OCI-LY3 (cell line): ENCODE measurements around the gene ATP6V0A1.
A peak's percentile ranks its signal among the peaks of the same experiment; 100 is the strongest.
"Not testable (repeated sequence)": the region's sequence is repeated elsewhere in the genome, so short reads cannot be mapped to it uniquely, and the experiment has no call there.

Source experiments
- H2AFZ ChIP-seq: fragments of 200-600, 300-600 bp; shearing (Covaris generic); 2 replicates; pipeline ENCODE4 v1.6.0; 2014; ENCODE audit warnings: antibody characterized with exemption, low read depth, low read length
- H3K27ac ChIP-seq: fragments of 200-600, 300-600 bp; sonication (generic); 2 replicates; pipeline ENCODE4 v1.5.1; 2014; ENCODE audit warnings: mild to moderate bottlenecking, low read length, moderate library complexity, mixed read lengths
- H3K27me3 ChIP-seq: fragments of 200-600, 300-600 bp; sonication (generic); 2 replicates; pipeline ENCODE4 v1.6.1; 2014; ENCODE audit warnings: low read depth, low read length, mixed read lengths
- H3K36me3 ChIP-seq: fragments of 200-600, 300-600 bp; sonication (generic); replicated peaks from 2 replicates; pipeline ENCODE3; 2014; ENCODE audit warnings: low read depth, low read length, mixed read lengths
- H3K4me1 ChIP-seq: fragments of 300-600, 200-600 bp; sonication (generic); 2 replicates; pipeline ENCODE4 v1.6.1; 2014; ENCODE audit warnings: low read length, mixed read lengths
- H3K4me2 ChIP-seq: fragments of 200-600, 300-600 bp; sonication (generic); 2 replicates; pipeline ENCODE4 v1.6.1; 2014; ENCODE audit warnings: low read length, mixed read lengths
- H3K4me3 ChIP-seq: fragments of 300-600, 200-600 bp; sonication (generic); 2 replicates; pipeline ENCODE4 v1.5.1; 2014; ENCODE audit warnings: antibody characterized with exemption, mild to moderate bottlenecking, low read length, moderate library complexity
- H3K79me2 ChIP-seq: fragments of 300-600, 200-600 bp; shearing (Covaris generic); 2 replicates; pipeline ENCODE4 v1.6.1; 2014; ENCODE audit warnings: mild to moderate bottlenecking, low read length, mixed read lengths
- H3K9ac ChIP-seq: fragments of 300-600, 200-600 bp; shearing (Covaris generic); 2 replicates; pipeline ENCODE4 v1.6.0; 2014; ENCODE audit warnings: mild to moderate bottlenecking, low read length, moderate library complexity
- H3K9me3 ChIP-seq: fragments of 200-600, 300-600 bp; shearing (Covaris generic); 2 replicates; pipeline ENCODE4 v1.6.1; 2014; ENCODE audit warnings: low read length, mixed read lengths; ENCODE audit not compliant: insufficient read depth
- H4K20me1 ChIP-seq: fragments of 200-600, 300-600 bp; sonication (generic); 2 replicates; pipeline ENCODE4 v1.6.1; 2016; ENCODE audit warnings: low read length, mixed read lengths; ENCODE audit not compliant: insufficient read depth
- EZH2phosphoT487 ChIP-seq: fragments of 200-600 bp; shearing (Covaris generic); IDR thresholded peaks from 2 replicates; pipeline ENCODE4 v1.6.1; 2018; ENCODE audit warnings: antibody characterized with exemption, mixed run types, low read depth
- TF ChIP-seq, protein P1 (sequence below): fragments of 200-600, 300-600 bp; sonication (generic); IDR thresholded peaks from 2 replicates; pipeline ENCODE4 v1.5.1; 2014; ENCODE audit warnings: antibody characterized with exemption, low read length, low read depth

ATP6V0A1 gene

DNA sequence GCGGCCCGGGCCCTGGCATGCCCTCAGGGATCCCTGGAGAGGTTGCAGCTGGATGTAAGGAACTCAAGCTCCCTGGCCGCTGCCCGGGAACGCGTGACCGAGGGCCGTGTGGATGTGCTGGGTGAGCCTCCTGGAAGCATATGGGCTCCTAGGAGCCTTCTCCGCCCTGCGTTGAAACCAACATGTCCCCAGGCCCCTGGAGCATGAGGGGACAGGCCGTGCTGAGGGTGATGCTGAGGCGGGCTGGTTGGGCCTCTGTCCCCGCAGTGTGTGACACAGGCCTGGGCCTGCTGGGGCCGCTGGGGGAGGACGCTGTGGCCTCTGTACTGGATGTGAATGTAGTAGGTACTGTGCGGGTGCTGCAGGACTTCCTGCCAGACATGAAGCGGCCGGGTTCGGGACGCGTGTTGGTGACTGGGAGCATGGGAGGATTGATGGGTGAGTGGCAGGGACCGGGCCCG, 88.4 kb downstream of the ATP6V0A1 start:
- TF ChIP-seq, protein P1, sequence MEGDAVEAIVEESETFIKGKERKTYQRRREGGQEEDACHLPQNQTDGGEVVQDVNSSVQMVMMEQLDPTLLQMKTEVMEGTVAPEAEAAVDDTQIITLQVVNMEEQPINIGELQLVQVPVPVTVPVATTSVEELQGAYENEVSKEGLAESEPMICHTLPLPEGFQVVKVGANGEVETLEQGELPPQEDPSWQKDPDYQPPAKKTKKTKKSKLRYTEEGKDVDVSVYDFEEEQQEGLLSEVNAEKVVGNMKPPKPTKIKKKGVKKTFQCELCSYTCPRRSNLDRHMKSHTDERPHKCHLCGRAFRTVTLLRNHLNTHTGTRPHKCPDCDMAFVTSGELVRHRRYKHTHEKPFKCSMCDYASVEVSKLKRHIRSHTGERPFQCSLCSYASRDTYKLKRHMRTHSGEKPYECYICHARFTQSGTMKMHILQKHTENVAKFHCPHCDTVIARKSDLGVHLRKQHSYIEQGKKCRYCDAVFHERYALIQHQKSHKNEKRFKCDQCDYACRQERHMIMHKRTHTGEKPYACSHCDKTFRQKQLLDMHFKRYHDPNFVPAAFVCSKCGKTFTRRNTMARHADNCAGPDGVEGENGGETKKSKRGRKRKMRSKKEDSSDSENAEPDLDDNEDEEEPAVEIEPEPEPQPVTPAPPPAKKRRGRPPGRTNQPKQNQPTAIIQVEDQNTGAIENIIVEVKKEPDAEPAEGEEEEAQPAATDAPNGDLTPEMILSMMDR: no peak
- no peak for TF ChIP-seq EZH2phosphoT487
- no peaks in the 10 kb centered on the region for H3K4me1 ChIP-seq
- H3K79me2 ChIP-seq: no peaks in the 10 kb centered on the region
- no peaks in the 10 kb centered on the region for H4K20me1 ChIP-seq
- no peaks in the 10 kb centered on the region for H3K9me3 ChIP-seq
- no peaks in the 10 kb centered on the region for H3K27me3 ChIP-seq
- no peak overlapping the region for H2AFZ ChIP-seq
- H3K4me2 ChIP-seq: no peak overlapping the region
- H3K27ac ChIP-seq: no peak overlapping the region
- no peak overlapping the region for H3K4me3 ChIP-seq
- peaks cover 7% of the 10 kb centered on the region for H3K36me3 ChIP-seq
- H3K9ac ChIP-seq: no peak overlapping the region

- no peaks in the 10 kb centered on the region for H3K9me3 ChIP-seq
- no peak overlapping the region for H2AFZ ChIP-seq
- no peaks in the 10 kb centered on the region for H4K20me1 ChIP-seq
- H3K4me1 ChIP-seq: no peaks in the 10 kb centered on the region
- H3K27ac ChIP-seq: no peak overlapping the region
- no peak overlapping the region for H3K9ac ChIP-seq
- no peaks in the 10 kb centered on the region for H3K79me2 ChIP-seq
- no peak for TF ChIP-seq EZH2phosphoT487
- TF ChIP-seq, protein P1: no peak
- H3K27me3 ChIP-seq: no peaks in the 10 kb centered on the region
- H3K4me3 ChIP-seq: peak overlapping the region; percentile 74; the same call in 1 of the 2 replicates
- H3K4me2 ChIP-seq: peak overlapping the region; percentile 66; the same call in 1 of the 2 replicates
- peaks cover 7% of the 10 kb centered on the region for H3K36me3 ChIP-seq
Measured at GRCh38 chr17:42547698-42548069, 89.0 kb downstream of the ATP6V0A1 start.

GRCh38 chr17:42548070-42548837, 89.6 kb downstream of the ATP6V0A1 start:
- no peak overlapping the region for H2AFZ ChIP-seq
- H4K20me1 ChIP-seq: no peaks in the 10 kb centered on the region
- no peaks in the 10 kb centered on the region for H3K27me3 ChIP-seq
- no peak overlapping the region for H3K27ac ChIP-seq
- H3K79me2 ChIP-seq: no peaks in the 10 kb centered on the region
- H3K4me3 ChIP-seq: peak overlapping the region; percentile 74
- TF ChIP-seq EZH2phosphoT487: no peak
- TF ChIP-seq, protein P1: peak; percentile 46
- H3K4me2 ChIP-seq: peak overlapping the region; percentile 66
- H3K9me3 ChIP-seq: no peaks in the 10 kb centered on the region
- H3K9ac ChIP-seq: peak overlapping the region; percentile 22; the same call in 1 of the 2 replicates
- peaks cover 4% of the 10 kb centered on the region for H3K36me3 ChIP-seq
- no peaks in the 10 kb centered on the region for H3K4me1 ChIP-seq

GRCh38 chr17:42548993-42549755, 90.5 kb downstream of the ATP6V0A1 start:
- Histone ChIP-seq H3K9me3 (no peaks in the 10 kb centered on the region), H3K27ac (no peak overlapping the region), H3K4me3 (peak overlapping the region; percentile 74), H3K9ac (no peak overlapping the region), H3K79me2 (peaks cover 5% of the 10 kb centered on the region), H3K4me2 (peak overlapping the region; percentile 66), H4K20me1 (no peaks in the 10 kb centered on the region), H3K4me1 (0 out of 2 replicates have a peak, but pooled peaks cover 5% of the 10 kb centered on the region), H3K27me3 (no peaks in the 10 kb centered on the region), H2AFZ (no peak overlapping the region), H3K36me3 (no peaks in the 10 kb centered on the region)
- TF ChIP-seq EZH2phosphoT487: no peak
- TF ChIP-seq, protein P1: no peak

- Histone ChIP-seq H3K4me2 (peak within 1 kb of the TSS; percentile 97), H3K4me3 (peak within 1 kb of the TSS; percentile 92), H3K4me1 (peaks cover 11% of the 10 kb centered on the region)
- H3K9ac ChIP-seq, H4K20me1 ChIP-seq, H3K79me2 ChIP-seq, H2AFZ ChIP-seq, H3K36me3 ChIP-seq, H3K27me3 ChIP-seq, H3K9me3 ChIP-seq, H3K27ac ChIP-seq: not testable (repeated sequence)
Measured at GRCh38 chr17:42552736-42553135, 94.1 kb downstream of the ATP6V0A1 start, which contains the start of gene HSD17B1. Gene HSD17B1, plus strand, starts transcription at chr17:42552923. Its CDS starts 11 bp downstream, at chr17:42552934.
